ENCODE results near the gene ZIC5.
A peak's percentile ranks its signal among the peaks of the same experiment; 100 is the strongest.

Gene ZIC5

GRCh38 chr13:99987154-99988019 lies 15.8 kb upstream of the ZIC5 start:
- DNase-seq, result no peak

- DNase-seq, result no peak
Observed at GRCh38 chr13:99986741-99987140, 15.2 kb upstream of the ZIC5 start.

GRCh38 chr13:99985886-99986527 lies 14.4 kb upstream of the ZIC5 start:
- no peak for DNase-seq

- no peak for DNase-seq
Observed at GRCh38 chr13:99985241-99985874, 13.8 kb upstream of the ZIC5 start.

- DNase-seq, result no peak
Observed at GRCh38 chr13:99984461-99985240, 13.1 kb upstream of the ZIC5 start.

GRCh38 chr13:99983499-99984401 lies 12.2 kb upstream of the ZIC5 start:
- DNase-seq, result no peak

GRCh38 chr13:99982731-99983498 lies 11.3 kb upstream of the ZIC5 start:
- DNase-seq, result no peak

GRCh38 chr13:99982036-99982730 lies 10.6 kb upstream of the ZIC5 start:
- no peak for DNase-seq

- DNase-seq, result no peak
Observed at GRCh38 chr13:99981735-99982035, 10.1 kb upstream of the ZIC5 start, which contains the start of gene ZIC2. Gene ZIC2, plus strand, starts transcription at chr13:99981784. Its CDS starts 281 bp downstream, at chr13:99982065.

- no peak for DNase-seq
Observed at GRCh38 chr13:99980824-99981734, 9.5 kb upstream of the ZIC5 start.

GRCh38 chr13:99980201-99980823 lies 8.7 kb upstream of the ZIC5 start:
- DNase-seq, result peak; percentile 44

GRCh38 chr13:99979453-99980200 lies 8.1 kb upstream of the ZIC5 start:
- no peak for DNase-seq

- no peak for DNase-seq
Observed at GRCh38 chr13:99978799-99979452, 7.4 kb upstream of the ZIC5 start.

GRCh38 chr13:99977912-99978798 lies 6.6 kb upstream of the ZIC5 start:
- no peak for DNase-seq

GRCh38 chr13:99977334-99977911 lies 5.9 kb upstream of the ZIC5 start:
- no peak for DNase-seq

- no peak for DNase-seq
Observed at GRCh38 chr13:99976575-99976974, 5.0 kb upstream of the ZIC5 start.
